Activated CD4-positive, alpha-beta T cell treated with anti-CD3 and anti-CD28 coated beads for 48 hours (primary cell): ENCODE measurements around the gene PTCSC3.

Source experiments
- DNase-seq: peaks from one replicate; pipeline ENCODE4 v3.0.0-alpha.2; 2020

PTCSC3 gene

GRCh38 chr14:36176524-36176923 lies at the start of gene PTCSC3:
Gene PTCSC3, minus strand, starts transcription at chr14:36176722.
- no peak for DNase-seq

GRCh38 chr14:36226164-36226563 lies 49.6 kb upstream of the PTCSC3 start:
- no peak for DNase-seq

- no peak for DNase-seq
These were observed 47.7 kb upstream of the PTCSC3 start for GRCh38 chr14:36224176-36224575.

GRCh38 chr14:36223558-36223957 lies 47.0 kb upstream of the PTCSC3 start:
- no peak for DNase-seq

GRCh38 chr14:36222952-36223468 lies 46.5 kb upstream of the PTCSC3 start:
- DNase-seq = no peak

- no peak for DNase-seq
These were observed 45.8 kb upstream of the PTCSC3 start for GRCh38 chr14:36222337-36222736.

GRCh38 chr14:36221112-36221511 lies 44.6 kb upstream of the PTCSC3 start:
- no peak for DNase-seq

GRCh38 chr14:36217732-36218131 lies 41.2 kb upstream of the PTCSC3 start:
- peak; percentile 6 for DNase-seq

- DNase-seq = no peak
These were observed 40.5 kb upstream of the PTCSC3 start for GRCh38 chr14:36217027-36217426.

GRCh38 chr14:36215217-36215598 lies 38.7 kb upstream of the PTCSC3 start:
- DNase-seq = no peak

- DNase-seq = no peak
These were observed 38.1 kb upstream of the PTCSC3 start for GRCh38 chr14:36214476-36215216.

GRCh38 chr14:36212987-36213386 lies 36.5 kb upstream of the PTCSC3 start:
- DNase-seq = no peak

GRCh38 chr14:36212577-36212976 lies 36.1 kb upstream of the PTCSC3 start:
- DNase-seq = no peak

GRCh38 chr14:36208690-36209278 lies 32.3 kb upstream of the PTCSC3 start:
- DNase-seq = no peak

GRCh38 chr14:36207500-36207899 lies 31.0 kb upstream of the PTCSC3 start:
- no peak for DNase-seq

GRCh38 chr14:36204461-36205073 lies 28.0 kb upstream of the PTCSC3 start:
- DNase-seq = no peak

GRCh38 chr14:36198378-36198777 lies 21.9 kb upstream of the PTCSC3 start:
- DNase-seq = no peak

- no peak for DNase-seq
These were observed 18.1 kb upstream of the PTCSC3 start for GRCh38 chr14:36194663-36195062.

- DNase-seq = no peak
These were observed 16.0 kb upstream of the PTCSC3 start for GRCh38 chr14:36192530-36192929.

- no peak for DNase-seq
These were observed 6.9 kb upstream of the PTCSC3 start for GRCh38 chr14:36183402-36183801.

- DNase-seq = no peak
These were observed 4.9 kb upstream of the PTCSC3 start for GRCh38 chr14:36181417-36181816.

GRCh38 chr14:36177489-36177888 lies 967 bp upstream of the PTCSC3 start:
- DNase-seq = no peak

- no peak for DNase-seq
These were observed 1.6 kb downstream of the PTCSC3 start for GRCh38 chr14:36174767-36175424.

GRCh38 chr14:36173161-36173560 lies 3.4 kb downstream of the PTCSC3 start:
- DNase-seq = no peak
